GM21717 (cell line): ENCODE measurements around the gene SENP3.
A peak's percentile ranks its signal among the peaks of the same experiment; 100 is the strongest.

Source experiments
- ATAC-seq: cut with Tn5 transposase; IDR thresholded peaks from one replicate; pipeline ENCODE4 v1.9.1; 2021; ENCODE audit warnings: mild to moderate bottlenecking, moderate library complexity; ENCODE audit not compliant: unreplicated experiment

Gene SENP3

GRCh38 chr17:7575959-7576358 is 14.2 kb downstream of the SENP3 start:
- ATAC-seq = no peak

- no peak for ATAC-seq
Observed at GRCh38 chr17:7576432-7576937, 14.8 kb downstream of the SENP3 start.

- ATAC-seq = no peak
Observed at GRCh38 chr17:7577327-7578199, 15.8 kb downstream of the SENP3 start.

- no peak for ATAC-seq
Observed at GRCh38 chr17:7579001-7579833, 17.5 kb downstream of the SENP3 start, which contains the start of gene CD68. CD68 (plus strand) TSS chr17:7579638; CDS start chr17:7579678, 40 bp downstream.

- no peak for ATAC-seq
Observed at GRCh38 chr17:7579834-7580603, 18.3 kb downstream of the SENP3 start.

GRCh38 chr17:7580604-7581575 is 19.2 kb downstream of the SENP3 start:
- ATAC-seq = no peak

- ATAC-seq = no peak
Observed at GRCh38 chr17:7582396-7583252, 20.9 kb downstream of the SENP3 start.

GRCh38 chr17:7583253-7584109 is 21.8 kb downstream of the SENP3 start, which contains the start of gene MPDU1:
MPDU1 (plus strand) TSS chr17:7583852; CDS start chr17:7583863, 11 bp downstream.
- ATAC-seq = peak; percentile 57

- no peak for ATAC-seq
Observed at GRCh38 chr17:7586673-7587419, 25.1 kb downstream of the SENP3 start.

- ATAC-seq = no peak
Observed at GRCh38 chr17:7587420-7588151, 25.9 kb downstream of the SENP3 start.

GRCh38 chr17:7588553-7589203 is 27.0 kb downstream of the SENP3 start:
- no peak for ATAC-seq

GRCh38 chr17:7589204-7589868 is 27.6 kb downstream of the SENP3 start:
- ATAC-seq = no peak

GRCh38 chr17:7589891-7590691 is 28.4 kb downstream of the SENP3 start, which contains the start of gene SOX15:
SOX15 (minus strand) TSS chr17:7590094; CDS start chr17:7589676, 418 bp downstream.
- ATAC-seq = no peak

- no peak for ATAC-seq
Observed at GRCh38 chr17:7590743-7591142, 29.0 kb downstream of the SENP3 start.
